ENCODE measurements around the gene MAPK8.

MAPK8 gene

DNA sequence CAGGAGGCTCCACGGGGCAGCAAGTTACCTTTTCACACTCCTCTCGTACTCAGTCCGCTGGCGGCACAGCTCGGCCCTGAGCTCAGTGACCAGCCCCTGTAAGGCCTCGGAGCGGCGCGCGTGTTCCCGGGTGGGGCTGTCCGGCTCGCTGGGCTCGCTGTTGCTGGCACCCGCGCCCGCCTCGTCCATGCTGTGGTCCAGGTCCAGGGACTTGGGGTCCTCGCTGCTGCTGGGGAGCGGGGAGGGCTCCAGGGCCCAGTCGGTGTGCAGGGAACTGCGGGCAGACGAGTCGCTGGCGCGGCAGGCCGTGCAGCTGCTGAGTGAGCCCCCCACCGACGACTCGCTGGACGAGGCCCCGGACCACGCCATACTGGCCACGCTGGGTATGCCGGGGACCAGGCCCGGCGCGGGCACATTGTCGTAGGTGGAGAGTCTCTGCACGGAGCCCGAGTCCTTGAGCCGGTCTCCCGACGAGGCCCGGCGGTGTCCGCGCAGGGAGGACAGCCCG, 143.8 kb downstream of the MAPK8 start:
- DNase-seq (ENCODE audit: low read depth) = no peak

GRCh38 chr10:48450741-48451466, 144.4 kb downstream of the MAPK8 start:
- DNase-seq (ENCODE audit: low read depth) = no peak

- DNase-seq (ENCODE audit: low read depth) = no peak
These were observed 145.7 kb downstream of the MAPK8 start for GRCh38 chr10:48451969-48452878.

DNA sequence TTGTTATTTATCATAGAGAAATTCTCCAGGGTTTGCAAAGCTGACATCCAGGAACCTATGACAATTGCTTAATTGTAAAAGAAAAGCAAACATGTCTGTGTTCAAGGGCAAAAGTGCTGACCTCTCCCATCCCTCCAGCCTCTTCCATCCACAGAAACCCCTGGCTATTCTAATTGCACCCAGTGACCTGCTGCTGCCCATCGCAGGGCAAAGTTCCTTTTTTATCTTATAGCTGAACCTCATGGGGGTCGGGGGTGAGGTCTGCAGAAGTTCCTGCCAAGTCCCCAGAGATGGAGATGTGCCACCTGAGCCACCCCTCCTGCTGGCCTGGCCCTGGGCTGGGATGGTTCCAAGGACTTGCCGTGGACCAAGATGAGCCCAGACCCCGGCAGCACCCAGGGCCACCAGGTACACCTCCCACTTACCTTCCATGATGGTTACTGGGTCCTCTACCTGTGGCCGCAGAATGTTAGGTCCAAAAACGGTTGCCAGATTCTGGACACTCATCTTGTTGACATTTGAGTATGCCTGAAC, 146.5 kb downstream of the MAPK8 start:
- no peak for DNase-seq (ENCODE audit: low read depth)

- DNase-seq (ENCODE audit: low read depth) = no peak
These were observed 147.2 kb downstream of the MAPK8 start for GRCh38 chr10:48453451-48454301.

GRCh38 chr10:48454302-48455054, 148.0 kb downstream of the MAPK8 start:
- DNase-seq (ENCODE audit: low read depth) = no peak

- DNase-seq (ENCODE audit: low read depth) = no peak
These were observed 148.5 kb downstream of the MAPK8 start for GRCh38 chr10:48455055-48455391.

- no peak for DNase-seq (ENCODE audit: low read depth)
These were observed 149.1 kb downstream of the MAPK8 start for GRCh38 chr10:48455392-48456151.

- DNase-seq (ENCODE audit: low read depth) = no peak
These were observed 149.9 kb downstream of the MAPK8 start for GRCh38 chr10:48456361-48456804.

- no peak for DNase-seq (ENCODE audit: low read depth)
These were observed 150.6 kb downstream of the MAPK8 start for GRCh38 chr10:48456808-48457761.

GRCh38 chr10:48457949-48458661, 151.6 kb downstream of the MAPK8 start:
- DNase-seq (ENCODE audit: low read depth) = no peak

DNA sequence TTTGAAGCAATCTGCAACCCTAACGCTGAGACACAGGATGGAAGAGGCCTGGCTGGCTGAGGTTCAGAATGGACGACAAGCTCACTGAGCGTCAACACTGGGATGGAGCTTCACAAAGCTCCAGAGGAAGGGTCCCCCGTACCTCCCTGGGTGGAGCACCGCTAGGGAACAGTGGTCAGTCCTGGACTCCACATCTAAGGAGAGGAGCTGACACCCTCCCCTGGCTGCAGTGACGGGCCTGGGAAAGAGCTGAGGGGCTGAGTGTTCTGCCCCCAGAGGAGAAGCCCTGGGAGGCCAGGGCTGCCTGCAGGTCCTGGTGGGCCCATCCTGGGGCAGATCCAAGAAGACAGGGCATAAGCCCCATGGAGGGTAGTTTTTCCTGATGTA, 152.2 kb downstream of the MAPK8 start:
- no peak for DNase-seq (ENCODE audit: low read depth)

GRCh38 chr10:48459270-48460150, 153.0 kb downstream of the MAPK8 start:
- DNase-seq (ENCODE audit: low read depth) = no peak

DNA sequence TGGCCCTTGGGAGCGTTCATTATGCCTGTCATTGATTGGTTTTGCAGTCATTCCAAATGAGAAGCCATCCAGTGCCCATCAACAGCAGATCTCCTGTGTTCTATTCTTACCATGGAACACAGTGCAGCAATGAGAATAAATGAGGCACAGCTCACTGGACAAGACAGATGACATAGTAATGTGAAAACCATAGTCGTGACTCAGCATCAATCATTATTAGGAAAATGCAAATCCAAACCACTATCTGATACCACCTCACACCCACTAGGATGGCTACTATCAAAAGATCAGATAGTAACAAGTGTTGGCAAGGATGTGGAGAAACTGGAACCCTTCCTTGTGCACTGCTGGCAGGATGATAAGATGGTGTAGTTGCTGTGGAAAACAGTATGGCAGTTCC, 153.7 kb downstream of the MAPK8 start:
- no peak for DNase-seq (ENCODE audit: low read depth)

GRCh38 chr10:48461623-48462481, 155.4 kb downstream of the MAPK8 start:
- DNase-seq (ENCODE audit: low read depth) = no peak

GRCh38 chr10:48462482-48463020, 156.1 kb downstream of the MAPK8 start:
- DNase-seq (ENCODE audit: low read depth) = no peak

Data from stimulated activated CD4-positive, alpha-beta T cell treated with anti-CD3 and anti-CD28 coated beads, Interleukin-2, amount 100 ng/mL, for 4 hours (primary cell).